ENCODE measurements around the gene DOCK4. TPM values are rescaled to one million over a fixed set of nuclear protein-coding genes. Genes with fewer than 3 reads are reported as not detected.

The DOCK4 gene
- total RNA-seq, 1 experiment from 2014 or later, result 20.4 TPM

- Mint-ChIP-seq H3K4me3 (no peak overlapping the region), H3K27ac (no peak overlapping the region), H3K36me3 (no peaks in the 10 kb centered on the region), H3K4me1 (peaks cover 8% of the 10 kb centered on the region), H3K9me3 (no peaks in the 10 kb centered on the region), H3K27me3 (ENCODE audit: low read depth) (no peaks in the 10 kb centered on the region)
- TF ChIP-seq HMGXB4 (CRISPR knock-in tag; IDR thresholded peaks at IDR 0.05) (no peak), USF1 (CRISPR knock-in tag; IDR thresholded peaks at IDR 0.05) (no peak), TEAD1 (CRISPR knock-in tag; IDR thresholded peaks at IDR 0.05) (no peak), ETV6 (CRISPR knock-in tag; IDR thresholded peaks at IDR 0.05) (no peak), TP53 (CRISPR knock-in tag; IDR thresholded peaks at IDR 0.05) (no peak), MXD4 (CRISPR knock-in tag; IDR thresholded peaks at IDR 0.05; ENCODE audit: borderline replicate concordance) (no peak), IRF2 (CRISPR knock-in tag; IDR thresholded peaks at IDR 0.05; ENCODE audit: borderline replicate concordance, low read depth) (no peak), RELA (CRISPR knock-in tag; IDR thresholded peaks at IDR 0.05; ENCODE audit: borderline replicate concordance) (no peak), STAT6 (CRISPR knock-in tag; conservative IDR thresholded peaks at IDR 0.05; ENCODE audit: low read depth) (no peak), SMAD4 (CRISPR knock-in tag; IDR thresholded peaks at IDR 0.05) (no peak), OVOL2 (CRISPR knock-in tag; IDR thresholded peaks at IDR 0.05; ENCODE audit: borderline replicate concordance) (no peak), NR3C1 (CRISPR knock-in tag; conservative IDR thresholded peaks at IDR 0.05; ENCODE audit: low read depth) (no peak), ZNF317 (CRISPR knock-in tag; IDR thresholded peaks at IDR 0.05; ENCODE audit: borderline replicate concordance, low read depth) (no peak), JAZF1 (CRISPR knock-in tag; IDR thresholded peaks at IDR 0.05) (no peak)
- TF ChIP-seq, protein P1, sequence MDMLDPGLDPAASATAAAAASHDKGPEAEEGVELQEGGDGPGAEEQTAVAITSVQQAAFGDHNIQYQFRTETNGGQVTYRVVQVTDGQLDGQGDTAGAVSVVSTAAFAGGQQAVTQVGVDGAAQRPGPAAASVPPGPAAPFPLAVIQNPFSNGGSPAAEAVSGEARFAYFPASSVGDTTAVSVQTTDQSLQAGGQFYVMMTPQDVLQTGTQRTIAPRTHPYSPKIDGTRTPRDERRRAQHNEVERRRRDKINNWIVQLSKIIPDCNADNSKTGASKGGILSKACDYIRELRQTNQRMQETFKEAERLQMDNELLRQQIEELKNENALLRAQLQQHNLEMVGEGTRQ (CRISPR knock-in tag; IDR thresholded peaks at IDR 0.05), result no peak
- POLR2A ChIA-PET, result no interaction called here
- no peak for DNase-seq (ENCODE audit: low spot score)
- no peak for ATAC-seq
- CTCF ChIA-PET, result no interaction called here
These were observed 286.5 kb downstream of the DOCK4 start for GRCh38 chr7:111919631-111920179.

DNA sequence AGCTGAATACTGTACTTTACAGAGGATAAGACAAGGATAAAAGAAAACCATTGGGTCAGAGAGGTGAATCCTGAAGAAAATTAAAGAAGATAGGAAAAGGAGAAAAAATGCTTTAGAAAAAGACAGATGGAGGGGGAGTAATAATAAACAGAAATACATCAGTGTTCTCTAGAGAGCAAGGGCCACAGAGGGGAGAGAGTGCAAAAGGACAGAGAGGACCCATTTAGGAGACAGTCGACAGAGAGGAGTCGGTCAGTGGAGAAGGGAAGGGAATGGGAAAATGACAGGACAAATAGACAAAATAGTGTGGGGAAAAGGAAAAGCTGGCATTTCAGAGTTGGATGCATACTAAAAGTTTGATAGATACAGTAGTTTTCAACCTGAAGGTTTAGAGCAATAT lies 287.0 kb downstream of the DOCK4 start:
- no peak overlapping the region for H3K27ac Mint-ChIP-seq
- no peak for TF ChIP-seq ZNF138 (CRISPR knock-in tag; conservative IDR thresholded peaks at IDR 0.05)
- TF ChIP-seq NR3C1 (CRISPR knock-in tag; conservative IDR thresholded peaks at IDR 0.05; ENCODE audit: low read depth), result no peak
- TF ChIP-seq GRHL2 (CRISPR knock-in tag; IDR thresholded peaks at IDR 0.05; ENCODE audit: insufficient replicate concordance, severe bottlenecking), result no peak
- no peak for TF ChIP-seq NFE2L1 (CRISPR knock-in tag; IDR thresholded peaks at IDR 0.05)
- TF ChIP-seq, protein P2, sequence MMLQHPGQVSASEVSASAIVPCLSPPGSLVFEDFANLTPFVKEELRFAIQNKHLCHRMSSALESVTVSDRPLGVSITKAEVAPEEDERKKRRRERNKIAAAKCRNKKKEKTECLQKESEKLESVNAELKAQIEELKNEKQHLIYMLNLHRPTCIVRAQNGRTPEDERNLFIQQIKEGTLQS (CRISPR knock-in tag; conservative IDR thresholded peaks at IDR 0.05), result no peak
- H3K36me3 Mint-ChIP-seq, result peaks cover 3% of the 10 kb centered on the region
- peaks cover 8% of the 10 kb centered on the region for H3K4me1 Mint-ChIP-seq
- ATAC-seq (no peak), DNase-seq (ENCODE audit: low spot score) (no peak)
- CTCF ChIA-PET, result no interaction called here
- no peak overlapping the region for H3K4me3 Mint-ChIP-seq
- H3K9me3 Mint-ChIP-seq, result no peaks in the 10 kb centered on the region
- H3K27me3 Mint-ChIP-seq (ENCODE audit: low read depth), result no peaks in the 10 kb centered on the region
- POLR2A ChIA-PET, result no interaction called here
